ENCODE results near the gene BTBD7. TPM values are rescaled to one million over a fixed set of nuclear protein-coding genes. Genes with fewer than 3 reads are reported as not detected.

Gene BTBD7
- polyA plus RNA-seq, 1 experiment, result 24.4 TPM

DNA sequence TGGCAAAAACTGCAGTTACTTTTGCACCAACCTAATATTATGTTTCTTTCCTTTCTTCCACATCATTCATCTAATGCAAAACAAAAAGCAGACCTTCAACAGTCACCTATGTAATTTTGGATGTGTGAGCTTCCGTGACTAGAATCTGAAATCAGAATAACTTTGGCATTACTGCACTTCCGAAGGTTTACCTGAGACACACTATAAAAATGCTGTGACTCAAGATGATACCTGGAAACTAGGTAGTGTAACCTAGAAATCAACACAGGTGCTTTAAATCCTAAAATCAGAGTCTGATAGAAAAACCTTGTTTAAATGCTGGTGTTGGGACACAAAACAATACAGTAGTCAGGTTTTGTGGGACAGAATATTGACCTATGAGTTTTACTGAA, 2.2 kb downstream of the BTBD7 start:
- ChIA-PET POLR2A (interaction anchor here (0.7 kb wide), 1 partner anchor 90 kb away, joined by 4 read pairs; no protein-coding TSS in a partner anchor), CTCF (interaction anchor here (0.9 kb wide), 1 partner anchor 123 kb away, joined by 3 read pairs; no protein-coding TSS in a partner anchor)
- TF ChIP-seq, protein P1, sequence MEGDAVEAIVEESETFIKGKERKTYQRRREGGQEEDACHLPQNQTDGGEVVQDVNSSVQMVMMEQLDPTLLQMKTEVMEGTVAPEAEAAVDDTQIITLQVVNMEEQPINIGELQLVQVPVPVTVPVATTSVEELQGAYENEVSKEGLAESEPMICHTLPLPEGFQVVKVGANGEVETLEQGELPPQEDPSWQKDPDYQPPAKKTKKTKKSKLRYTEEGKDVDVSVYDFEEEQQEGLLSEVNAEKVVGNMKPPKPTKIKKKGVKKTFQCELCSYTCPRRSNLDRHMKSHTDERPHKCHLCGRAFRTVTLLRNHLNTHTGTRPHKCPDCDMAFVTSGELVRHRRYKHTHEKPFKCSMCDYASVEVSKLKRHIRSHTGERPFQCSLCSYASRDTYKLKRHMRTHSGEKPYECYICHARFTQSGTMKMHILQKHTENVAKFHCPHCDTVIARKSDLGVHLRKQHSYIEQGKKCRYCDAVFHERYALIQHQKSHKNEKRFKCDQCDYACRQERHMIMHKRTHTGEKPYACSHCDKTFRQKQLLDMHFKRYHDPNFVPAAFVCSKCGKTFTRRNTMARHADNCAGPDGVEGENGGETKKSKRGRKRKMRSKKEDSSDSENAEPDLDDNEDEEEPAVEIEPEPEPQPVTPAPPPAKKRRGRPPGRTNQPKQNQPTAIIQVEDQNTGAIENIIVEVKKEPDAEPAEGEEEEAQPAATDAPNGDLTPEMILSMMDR (IDR thresholded peaks at IDR 0.05; ENCODE audit: low read depth, low read length), result no peak
- H3K27me3 ChIP-seq (ENCODE audit: control insufficient read depth, insufficient read depth, low read length), result no peaks in the 10 kb centered on the region
- no peak for DNase-seq (ENCODE audit: low read depth, low spot score)
- no peaks in the 10 kb centered on the region for H3K9me3 ChIP-seq (ENCODE audit: control insufficient read depth, insufficient read depth, low read length)
- H3K4me3 ChIP-seq (ENCODE audit: low read depth, low read length), result no peak overlapping the region
- no peak overlapping the region for H3K27ac ChIP-seq (ENCODE audit: low read depth, low read length)

DNA sequence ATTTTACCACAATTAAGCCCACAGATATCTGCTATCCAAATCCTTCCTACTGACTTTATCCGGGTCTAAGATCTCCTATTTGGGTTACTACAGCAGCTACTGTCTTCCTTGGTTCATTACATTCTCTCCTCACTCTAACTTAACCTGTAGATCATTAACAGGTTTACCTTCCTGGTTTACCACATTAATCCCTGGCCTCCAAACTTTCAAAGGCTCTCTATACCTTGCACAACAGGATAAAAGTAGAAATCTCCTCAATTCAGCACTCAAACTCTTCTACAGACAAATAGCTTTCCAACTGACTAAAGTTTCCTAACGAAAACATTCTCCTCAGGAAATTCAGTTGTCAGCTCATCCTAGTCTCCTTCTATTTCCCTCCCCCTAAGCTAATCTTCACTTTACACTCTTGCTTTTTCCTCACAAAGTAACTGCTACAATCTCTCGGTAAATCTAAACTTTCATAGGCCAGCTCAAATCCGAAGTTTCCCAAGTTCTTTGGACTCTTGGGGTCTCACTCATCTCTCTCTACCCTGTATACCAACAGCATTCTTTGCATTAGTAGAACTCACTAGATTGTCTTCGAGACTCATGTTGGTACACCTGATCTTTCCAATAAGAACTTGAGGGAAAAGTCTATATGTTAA, 2.7 kb downstream of the BTBD7 start:
- no peak for DNase-seq (ENCODE audit: low read depth, low spot score)
- no peak overlapping the region for H3K4me3 ChIP-seq (ENCODE audit: low read depth, low read length)
- no peaks in the 10 kb centered on the region for H3K27me3 ChIP-seq (ENCODE audit: control insufficient read depth, insufficient read depth, low read length)
- H3K9me3 ChIP-seq (ENCODE audit: control insufficient read depth, insufficient read depth, low read length), result no peaks in the 10 kb centered on the region
- no peak overlapping the region for H3K27ac ChIP-seq (ENCODE audit: low read depth, low read length)
- CTCF ChIA-PET, result interaction anchor here (0.5 kb wide), 1 partner anchor 123 kb away, joined by 3 read pairs; the partner anchor contains the start of gene GON7
- POLR2A ChIA-PET, result interaction anchor here (0.7 kb wide), 1 partner anchor 89 kb away, joined by 4 read pairs; no protein-coding TSS in a partner anchor
- TF ChIP-seq, protein P1 (IDR thresholded peaks at IDR 0.05; ENCODE audit: low read depth, low read length), result no peak

DNA sequence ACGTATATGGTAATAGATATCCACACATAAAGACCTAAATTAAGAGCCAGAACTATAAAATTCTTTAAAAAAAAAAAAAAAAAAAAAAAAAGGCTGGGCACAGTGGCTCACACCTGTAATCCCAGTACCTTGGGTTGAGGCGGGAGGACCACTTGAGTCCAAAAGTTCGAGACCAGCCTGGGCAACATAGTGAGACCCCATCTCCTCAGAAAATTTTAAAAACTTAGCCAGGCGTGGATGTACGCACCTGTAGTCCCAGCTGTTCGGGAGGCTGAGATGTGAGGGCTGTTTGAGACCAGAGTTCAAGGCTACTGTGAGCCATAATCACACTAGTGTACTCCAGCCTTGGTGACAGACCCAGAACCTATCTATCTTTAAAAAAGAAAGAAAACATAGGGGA, 4.3 kb downstream of the BTBD7 start:
- TF ChIP-seq, protein P1 (IDR thresholded peaks at IDR 0.05; ENCODE audit: low read depth, low read length), result no peak
- CTCF ChIA-PET, result no interaction called here
- Histone ChIP-seq H3K27me3 (ENCODE audit: control insufficient read depth, insufficient read depth, low read length) (no peaks in the 10 kb centered on the region), H3K27ac (ENCODE audit: low read depth, low read length) (no peak overlapping the region), H3K9me3 (ENCODE audit: control insufficient read depth, insufficient read depth, low read length) (no peaks in the 10 kb centered on the region), H3K4me3 (ENCODE audit: low read depth, low read length) (no peak overlapping the region)
- POLR2A ChIA-PET, result no interaction called here
- no peak for DNase-seq (ENCODE audit: low read depth, low spot score)

DNA sequence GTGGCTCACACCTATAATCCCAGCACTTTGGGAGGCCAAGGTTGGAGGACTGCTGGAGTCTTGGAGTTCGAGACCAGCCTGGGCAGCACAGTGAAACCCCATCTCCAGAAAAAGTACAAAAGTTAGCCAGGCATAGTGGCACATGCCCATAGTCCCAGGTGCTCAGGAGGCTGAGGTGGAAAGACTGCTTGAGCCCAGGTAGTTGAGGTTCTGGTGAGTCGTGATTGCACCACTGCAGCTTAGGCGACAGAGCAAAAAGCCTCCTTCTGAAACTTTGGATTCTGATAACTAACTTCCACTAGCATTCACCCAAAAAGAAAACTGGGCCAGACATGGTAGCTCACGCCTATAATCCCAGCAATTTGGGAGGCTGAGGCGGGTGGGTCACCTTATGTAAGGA, 6.6 kb downstream of the BTBD7 start:
- Histone ChIP-seq H3K4me3 (ENCODE audit: low read depth, low read length) (no peak overlapping the region), H3K27ac (ENCODE audit: low read depth, low read length) (no peak overlapping the region), H3K9me3 (ENCODE audit: control insufficient read depth, insufficient read depth, low read length) (no peaks in the 10 kb centered on the region), H3K27me3 (ENCODE audit: control insufficient read depth, insufficient read depth, low read length) (no peaks in the 10 kb centered on the region)
- POLR2A ChIA-PET, result no interaction called here
- TF ChIP-seq, protein P1 (IDR thresholded peaks at IDR 0.05; ENCODE audit: low read depth, low read length), result no peak
- DNase-seq (ENCODE audit: low read depth, low spot score), result no peak
- CTCF ChIA-PET, result no interaction called here

DNA sequence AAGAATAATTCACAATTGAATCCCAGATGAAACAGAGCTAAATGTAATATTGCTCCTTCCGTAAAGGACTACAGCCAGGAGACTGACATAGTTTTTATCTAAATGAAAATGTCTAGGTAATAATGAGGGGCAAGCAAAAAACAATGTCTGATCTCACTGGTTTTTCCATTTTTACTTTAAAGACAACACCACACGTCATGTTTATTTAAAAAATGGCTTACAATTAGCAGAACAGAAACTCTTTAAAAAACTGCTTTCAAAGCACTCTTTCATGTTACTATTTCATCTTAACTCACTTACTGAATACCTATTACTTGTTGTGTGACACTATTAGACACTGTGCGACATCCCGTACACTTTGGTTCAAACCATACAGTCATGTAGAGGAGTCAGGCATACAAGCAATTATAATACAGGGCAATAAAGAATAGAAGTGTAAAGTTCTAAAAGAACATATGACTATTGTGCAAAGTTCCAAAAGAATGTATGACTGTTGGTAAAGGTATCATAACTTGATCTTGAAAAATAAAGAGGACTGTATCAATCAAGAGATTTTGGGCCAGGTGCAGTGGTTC, 9.1 kb downstream of the BTBD7 start:
- POLR2A ChIA-PET, result no interaction called here
- TF ChIP-seq, protein P1 (IDR thresholded peaks at IDR 0.05; ENCODE audit: low read depth, low read length), result no peak

More for the DNA sequence above, 9.1 kb downstream of the BTBD7 start:
- no peak for DNase-seq (ENCODE audit: low read depth, low spot score)
- Histone ChIP-seq H3K4me3 (ENCODE audit: low read depth, low read length) (no peak overlapping the region), H3K27me3 (ENCODE audit: control insufficient read depth, insufficient read depth, low read length) (no peaks in the 10 kb centered on the region), H3K27ac (ENCODE audit: low read depth, low read length) (no peak overlapping the region), H3K9me3 (ENCODE audit: control insufficient read depth, insufficient read depth, low read length) (no peaks in the 10 kb centered on the region)
- CTCF ChIA-PET, result no interaction called here

Measured in AG04450 (cell line).